ENCODE data around the gene PLTP. TPM values are rescaled to one million over a fixed set of nuclear protein-coding genes. Genes with fewer than 3 reads are reported as not detected.
"Not testable (repeated sequence)": the region's sequence is repeated elsewhere in the genome, so short reads cannot be mapped to it uniquely, and the experiment has no call there.

PLTP gene
- total RNA-seq, 2 donors from 2014 or later: 134 to 689 TPM

- DNase-seq (ENCODE audit: low spot score): peak; percentile 95
- intact Hi-C loops (cut with DNase I): no loop called here
These were observed 21.6 kb downstream of the PLTP start for GRCh38 chr20:45890077-45890984.

GRCh38 chr20:45888681-45889080, 23.3 kb downstream of the PLTP start:
- intact Hi-C loops (cut with DNase I): no loop called here
- no peak for DNase-seq (ENCODE audit: low spot score)

- DNase-seq (ENCODE audit: low spot score): no peak
- intact Hi-C loops (cut with DNase I): no loop called here
These were observed 24.6 kb downstream of the PLTP start, which contains the start of gene SPATA25 for GRCh38 chr20:45887346-45887715. TSS of gene SPATA25 (minus strand) at chr20:45887622. CDS start at chr20:45887590, 32 bp downstream.

- intact Hi-C loops (cut with DNase I): no loop called here
These were observed 25.2 kb downstream of the PLTP start for GRCh38 chr20:45886590-45887345.

GRCh38 chr20:45883100-45883469, 28.9 kb downstream of the PLTP start:
- DNase-seq (ENCODE audit: low spot score): no peak
- intact Hi-C loops (cut with DNase I): no loop called here

More at GRCh38 chr20:45886590-45887345, 25.2 kb downstream of the PLTP start:
- peak; percentile 80 for DNase-seq (ENCODE audit: low spot score)

- no peak for DNase-seq (ENCODE audit: low spot score)
- intact Hi-C loops (cut with DNase I): no loop called here
These were observed 29.4 kb downstream of the PLTP start for GRCh38 chr20:45882469-45883099.

GRCh38 chr20:45880988-45881788, 30.8 kb downstream of the PLTP start, which contains the start of gene ZSWIM1:
TSS of gene ZSWIM1 (plus strand) at chr20:45881227. CDS start at chr20:45882593, 1,366 bp downstream.
- DNase-seq (ENCODE audit: low spot score): peak; percentile 100
- intact Hi-C loops (cut with DNase I): no loop called here

GRCh38 chr20:45878076-45878761, 33.7 kb downstream of the PLTP start:
- DNase-seq (ENCODE audit: low spot score): peak; percentile 82
- intact Hi-C loops (cut with DNase I): no loop called here

- intact Hi-C loops (cut with DNase I): no loop called here
- DNase-seq (ENCODE audit: low spot score): no peak
These were observed 37.4 kb downstream of the PLTP start for GRCh38 chr20:45874576-45874975.

GRCh38 chr20:45874104-45874481, 37.9 kb downstream of the PLTP start:
- DNase-seq (ENCODE audit: low spot score); intact Hi-C loops (cut with DNase I): not testable (repeated sequence)

- intact Hi-C loops (cut with DNase I): no loop called here
- DNase-seq (ENCODE audit: low spot score): no peak
These were observed 38.4 kb downstream of the PLTP start for GRCh38 chr20:45873409-45874103.

GRCh38 chr20:45872626-45873025, 39.3 kb downstream of the PLTP start:
- intact Hi-C loops (cut with DNase I): no loop called here
- DNase-seq (ENCODE audit: low spot score): no peak

GRCh38 chr20:45867819-45868176, 44.2 kb downstream of the PLTP start:
- DNase-seq (ENCODE audit: low spot score): no peak

GRCh38 chr20:45867136-45867818, 44.7 kb downstream of the PLTP start:
- intact Hi-C loops (cut with DNase I): loop anchor here in 1 of 2 donors (5.0 kb wide), 1 partner anchor 1145 kb away; no protein-coding TSS in a partner anchor

More at GRCh38 chr20:45867819-45868176, 44.2 kb downstream of the PLTP start:
- intact Hi-C loops (cut with DNase I): loop anchor here in 1 of 2 donors (5.0 kb wide), 1 partner anchor 1145 kb away; no protein-coding TSS in a partner anchor

GRCh38 chr20:45866454-45866853, 45.5 kb downstream of the PLTP start:
- DNase-seq (ENCODE audit: low spot score): no peak
- intact Hi-C loops (cut with DNase I): loop anchor here in 1 of 2 donors (5.0 kb wide), 1 partner anchor 1144 kb away; no protein-coding TSS in a partner anchor

More at GRCh38 chr20:45867136-45867818, 44.7 kb downstream of the PLTP start:
- no peak for DNase-seq (ENCODE audit: low spot score)

- intact Hi-C loops (cut with DNase I): loop anchor here in 1 of 2 donors (5.0 kb wide), 1 partner anchor 547 kb away; no protein-coding TSS in a partner anchor
- DNase-seq (ENCODE audit: low spot score): no peak
These were observed 48.1 kb downstream of the PLTP start for GRCh38 chr20:45863543-45864470.
